Measurements from ENCODE around the gene NDUFB10. TPM values are rescaled to one million over a fixed set of nuclear protein-coding genes. Genes with fewer than 3 reads are reported as not detected.

NDUFB10 gene
- total RNA-seq, 1 donor from 2014 or later: 96.9 TPM

GRCh38 chr16:1974157-1975070 is 15.1 kb downstream of the NDUFB10 start:
- peaks cover 14% of the 10 kb centered on the region for H3K4me1 Mint-ChIP-seq (ENCODE audit: low read depth)
- H3K4me3 Mint-ChIP-seq (ENCODE audit: low read depth): peak overlapping the region; percentile 24
- TF ChIP-seq, protein P1, sequence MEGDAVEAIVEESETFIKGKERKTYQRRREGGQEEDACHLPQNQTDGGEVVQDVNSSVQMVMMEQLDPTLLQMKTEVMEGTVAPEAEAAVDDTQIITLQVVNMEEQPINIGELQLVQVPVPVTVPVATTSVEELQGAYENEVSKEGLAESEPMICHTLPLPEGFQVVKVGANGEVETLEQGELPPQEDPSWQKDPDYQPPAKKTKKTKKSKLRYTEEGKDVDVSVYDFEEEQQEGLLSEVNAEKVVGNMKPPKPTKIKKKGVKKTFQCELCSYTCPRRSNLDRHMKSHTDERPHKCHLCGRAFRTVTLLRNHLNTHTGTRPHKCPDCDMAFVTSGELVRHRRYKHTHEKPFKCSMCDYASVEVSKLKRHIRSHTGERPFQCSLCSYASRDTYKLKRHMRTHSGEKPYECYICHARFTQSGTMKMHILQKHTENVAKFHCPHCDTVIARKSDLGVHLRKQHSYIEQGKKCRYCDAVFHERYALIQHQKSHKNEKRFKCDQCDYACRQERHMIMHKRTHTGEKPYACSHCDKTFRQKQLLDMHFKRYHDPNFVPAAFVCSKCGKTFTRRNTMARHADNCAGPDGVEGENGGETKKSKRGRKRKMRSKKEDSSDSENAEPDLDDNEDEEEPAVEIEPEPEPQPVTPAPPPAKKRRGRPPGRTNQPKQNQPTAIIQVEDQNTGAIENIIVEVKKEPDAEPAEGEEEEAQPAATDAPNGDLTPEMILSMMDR (IDR thresholded peaks at IDR 0.05; ENCODE audit: unreplicated experiment): no peak
- H3K36me3 Mint-ChIP-seq (ENCODE audit: insufficient read depth): peaks cover 7% of the 10 kb centered on the region
- DNase-seq (ENCODE audit: low spot score, unreplicated experiment): no peak
- H3K27ac Mint-ChIP-seq: no peak overlapping the region
- peaks cover 4% of the 10 kb centered on the region for H3K27me3 Mint-ChIP-seq
- H3K9me3 Mint-ChIP-seq (ENCODE audit: low read depth): no peaks in the 10 kb centered on the region

- H3K4me1 Mint-ChIP-seq (ENCODE audit: low read depth): peaks cover 14% of the 10 kb centered on the region
- H3K36me3 Mint-ChIP-seq (ENCODE audit: insufficient read depth): peaks cover 7% of the 10 kb centered on the region
- no peak for DNase-seq (ENCODE audit: low spot score, unreplicated experiment)
- peak overlapping the region; percentile 16 for H3K4me3 Mint-ChIP-seq (ENCODE audit: low read depth)
- TF ChIP-seq, protein P1 (IDR thresholded peaks at IDR 0.05; ENCODE audit: unreplicated experiment): no peak
- no peaks in the 10 kb centered on the region for H3K9me3 Mint-ChIP-seq (ENCODE audit: low read depth)
- H3K27me3 Mint-ChIP-seq: peaks cover 14% of the 10 kb centered on the region
- H3K27ac Mint-ChIP-seq: no peak overlapping the region
Observed at GRCh38 chr16:1975432-1976215, 16.3 kb downstream of the NDUFB10 start.

DNA sequence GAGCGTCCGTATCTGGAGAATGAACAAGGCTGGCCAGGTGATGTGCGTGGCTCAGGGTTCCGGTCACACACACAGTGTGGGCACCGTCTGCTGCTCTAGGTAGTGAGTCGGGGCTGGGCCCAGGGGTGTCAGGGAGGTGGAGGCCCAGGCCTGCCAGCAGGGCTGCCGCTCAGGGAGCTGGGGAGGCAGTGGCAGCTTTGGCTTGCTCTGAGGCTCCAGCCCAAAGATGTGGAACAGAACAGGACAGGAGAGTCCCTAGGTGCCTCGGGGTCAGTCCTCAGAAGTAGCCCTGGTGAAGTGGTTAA is 16.8 kb downstream of the NDUFB10 start:
- no peaks in the 10 kb centered on the region for H3K9me3 Mint-ChIP-seq (ENCODE audit: low read depth)
- H3K27ac Mint-ChIP-seq: no peak overlapping the region
- no peak overlapping the region for H3K4me3 Mint-ChIP-seq (ENCODE audit: low read depth)
- H3K36me3 Mint-ChIP-seq (ENCODE audit: insufficient read depth): peaks cover 7% of the 10 kb centered on the region
- H3K4me1 Mint-ChIP-seq (ENCODE audit: low read depth): peaks cover 13% of the 10 kb centered on the region
- DNase-seq (ENCODE audit: low spot score, unreplicated experiment): no peak
- TF ChIP-seq, protein P1 (IDR thresholded peaks at IDR 0.05; ENCODE audit: unreplicated experiment): no peak
- H3K27me3 Mint-ChIP-seq: peaks cover 19% of the 10 kb centered on the region

GRCh38 chr16:1976951-1977874 is 17.9 kb downstream of the NDUFB10 start:
- Mint-ChIP-seq H3K27me3 (peaks cover 29% of the 10 kb centered on the region), H3K4me3 (ENCODE audit: low read depth) (no peak overlapping the region), H3K27ac (no peak overlapping the region), H3K36me3 (ENCODE audit: insufficient read depth) (peaks cover 7% of the 10 kb centered on the region), H3K9me3 (ENCODE audit: low read depth) (no peaks in the 10 kb centered on the region), H3K4me1 (ENCODE audit: low read depth) (peaks cover 6% of the 10 kb centered on the region)
- TF ChIP-seq, protein P1 (IDR thresholded peaks at IDR 0.05; ENCODE audit: unreplicated experiment): no peak
- DNase-seq (ENCODE audit: low spot score, unreplicated experiment): no peak

All from progenitor cell of endocrine pancreas (in vitro differentiated cells).